Esophagus muscularis mucosa (tissue), 3 donors: ENCODE measurements around the gene MIEF2.

Experiments
- CTCF ChIP-seq, 3 experiments: fragments of 200-600 bp in 2 of 3; fragments of 450-650 bp in 1 of 3; sonication (generic) in 2 of 3; IDR thresholded peaks; one replicate each; pipeline ENCODE4 v1.5.1; 2017 to 2019; ENCODE audit warnings: antibody characterized with exemption in 3 of 3, mild to moderate bottlenecking in 2 of 3, moderate library complexity in 1 of 3
- POLR2AphosphoS5 ChIP-seq, 2 donors: sonication (generic); formaldehyde crosslinking; IDR thresholded peaks; one replicate each; pipeline ENCODE4 v1.6.1; 2017; ENCODE audit warnings: antibody characterized with exemption in 2 of 2

DNA sequence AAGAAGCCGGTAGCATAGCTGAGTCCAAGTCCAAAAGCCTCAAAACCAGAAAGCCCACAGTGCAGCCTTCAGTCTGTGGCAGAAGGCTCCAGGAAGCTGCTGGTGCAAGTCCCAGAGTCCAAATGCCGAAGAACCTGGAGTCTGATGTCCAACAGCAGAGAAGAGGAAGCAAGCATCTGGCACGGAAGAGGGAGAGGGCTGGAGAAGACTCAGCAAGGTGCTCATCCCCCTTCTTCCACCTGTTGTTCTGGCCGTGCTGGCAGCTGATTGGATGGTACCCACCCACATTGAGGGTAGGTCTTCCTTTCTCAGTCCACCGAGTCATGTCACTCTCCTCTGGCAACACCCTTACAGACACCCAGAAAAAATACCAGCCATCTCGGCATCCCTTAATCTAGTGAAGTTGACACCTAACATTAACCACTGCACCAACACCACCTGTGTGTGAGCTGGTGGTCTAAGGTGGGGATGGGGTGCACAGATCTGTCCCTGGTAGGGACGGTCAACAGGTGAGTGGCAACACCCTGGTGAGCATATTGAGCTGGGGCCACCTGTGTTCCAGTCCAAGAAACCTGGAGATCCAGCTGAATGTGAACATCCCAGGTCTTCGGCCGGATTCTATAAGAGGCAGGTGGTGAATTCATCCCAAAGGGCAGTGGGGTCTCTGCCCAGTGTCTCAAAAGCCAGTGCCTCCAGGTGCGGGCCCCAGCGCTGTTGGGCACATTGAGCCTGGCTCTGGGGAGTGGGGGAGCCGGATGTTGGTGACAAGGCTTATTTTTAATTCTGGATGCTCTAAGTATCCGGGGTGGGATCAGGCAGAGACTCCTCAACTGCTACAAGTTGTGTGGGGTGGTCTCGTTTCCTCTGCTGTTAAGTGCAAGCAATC, 9.8 kb downstream of the MIEF2 start:
- TF ChIP-seq CTCF (IDR thresholded peaks at IDR 0.05) (no peak), POLR2AphosphoS5 (IDR thresholded peaks at IDR 0.05) (peak in 1 of 2 donors; percentile 8)
